ENCODE measurements around the gene ATAD1.
"Not testable (repeated sequence)": the region's sequence is repeated elsewhere in the genome, so short reads cannot be mapped to it uniquely, and the experiment has no call there.

Gene ATAD1

GRCh38 chr10:87864496-87865059, 46.6 kb upstream of the ATAD1 start:
- peak overlapping the region; percentile 91 for H3K27ac ChIP-seq (ENCODE audit: poor library complexity, severe bottlenecking)
- H3K4me1 ChIP-seq (ENCODE audit: insufficient read depth, poor library complexity, severe bottlenecking): peaks cover 13% of the 10 kb centered on the region
- no peak for ATAC-seq (ENCODE audit: low read depth)
- H3K9me3 ChIP-seq (ENCODE audit: severe bottlenecking): no peaks in the 10 kb centered on the region
- DNase-seq (ENCODE audit: low spot score): no peak
- peaks cover 19% of the 10 kb centered on the region for H3K36me3 ChIP-seq (ENCODE audit: low read depth)
- TF ChIP-seq CTCF (IDR thresholded peaks at IDR 0.05; ENCODE audit: poor library complexity, severe bottlenecking): no peak
- H3K4me3 ChIP-seq (ENCODE audit: severe bottlenecking): peak overlapping the region; percentile 95
- H3K27me3 ChIP-seq (ENCODE audit: insufficient read depth, poor library complexity, severe bottlenecking): no peaks in the 10 kb centered on the region

GRCh38 chr10:87863951-87864495, 46.0 kb upstream of the ATAD1 start:
- H3K4me1 ChIP-seq (ENCODE audit: insufficient read depth, poor library complexity, severe bottlenecking); ATAC-seq (ENCODE audit: low read depth); DNase-seq (ENCODE audit: low spot score); H3K9me3 ChIP-seq (ENCODE audit: severe bottlenecking); H3K27me3 ChIP-seq (ENCODE audit: insufficient read depth, poor library complexity, severe bottlenecking): not testable (repeated sequence)
- Histone ChIP-seq H3K4me3 (ENCODE audit: severe bottlenecking) (peak overlapping the region; percentile 95), H3K27ac (ENCODE audit: poor library complexity, severe bottlenecking) (peak overlapping the region; percentile 91), H3K36me3 (ENCODE audit: low read depth) (peaks cover 16% of the 10 kb centered on the region)

- peaks cover 3% of the 10 kb centered on the region for H3K4me1 ChIP-seq (ENCODE audit: insufficient read depth, poor library complexity, severe bottlenecking)
- H3K4me3 ChIP-seq (ENCODE audit: severe bottlenecking): peak within 1 kb of the TSS; percentile 95
- peak; percentile 79 for DNase-seq (ENCODE audit: low spot score)
- peak within 1 kb of the TSS; percentile 91 for H3K27ac ChIP-seq (ENCODE audit: poor library complexity, severe bottlenecking)
- no peaks in the 10 kb centered on the region for H3K27me3 ChIP-seq (ENCODE audit: insufficient read depth, poor library complexity, severe bottlenecking)
- no peak for TF ChIP-seq CTCF (IDR thresholded peaks at IDR 0.05; ENCODE audit: poor library complexity, severe bottlenecking)
- ATAC-seq (ENCODE audit: low read depth): peak; percentile 55
- no peaks in the 10 kb centered on the region for H3K9me3 ChIP-seq (ENCODE audit: severe bottlenecking)
- H3K36me3 ChIP-seq (ENCODE audit: low read depth): peaks cover 11% of the 10 kb centered on the region
These were observed 45.3 kb upstream of the ATAD1 start, which contains the start of the genes KLLN and PTEN for GRCh38 chr10:87863053-87863943. Gene KLLN (minus strand): TSS chr10:87863533. CDS start chr10:87862487, 1,046 bp downstream. Gene PTEN (plus strand): TSS chr10:87863625. CDS start chr10:87864470, 845 bp downstream.

- peak; percentile 1; the same call in 2 of the 3 replicates for ATAC-seq (ENCODE audit: low read depth)
These were observed 44.6 kb upstream of the ATAD1 start for GRCh38 chr10:87862679-87863052.

More at GRCh38 chr10:87862679-87863052, 44.6 kb upstream of the ATAD1 start:
- H3K27ac ChIP-seq (ENCODE audit: poor library complexity, severe bottlenecking): peak overlapping the region; percentile 91
- no peaks in the 10 kb centered on the region for H3K9me3 ChIP-seq (ENCODE audit: severe bottlenecking)
- H3K36me3 ChIP-seq (ENCODE audit: low read depth): peaks cover 11% of the 10 kb centered on the region
- H3K27me3 ChIP-seq (ENCODE audit: insufficient read depth, poor library complexity, severe bottlenecking): no peaks in the 10 kb centered on the region
- H3K4me1 ChIP-seq (ENCODE audit: insufficient read depth, poor library complexity, severe bottlenecking): no peaks in the 10 kb centered on the region
- no peak for DNase-seq (ENCODE audit: low spot score)
- TF ChIP-seq CTCF (IDR thresholded peaks at IDR 0.05; ENCODE audit: poor library complexity, severe bottlenecking): no peak
- H3K4me3 ChIP-seq (ENCODE audit: severe bottlenecking): peak overlapping the region; percentile 95
